ENCODE results near the gene USP27X.

Gene USP27X

DNA sequence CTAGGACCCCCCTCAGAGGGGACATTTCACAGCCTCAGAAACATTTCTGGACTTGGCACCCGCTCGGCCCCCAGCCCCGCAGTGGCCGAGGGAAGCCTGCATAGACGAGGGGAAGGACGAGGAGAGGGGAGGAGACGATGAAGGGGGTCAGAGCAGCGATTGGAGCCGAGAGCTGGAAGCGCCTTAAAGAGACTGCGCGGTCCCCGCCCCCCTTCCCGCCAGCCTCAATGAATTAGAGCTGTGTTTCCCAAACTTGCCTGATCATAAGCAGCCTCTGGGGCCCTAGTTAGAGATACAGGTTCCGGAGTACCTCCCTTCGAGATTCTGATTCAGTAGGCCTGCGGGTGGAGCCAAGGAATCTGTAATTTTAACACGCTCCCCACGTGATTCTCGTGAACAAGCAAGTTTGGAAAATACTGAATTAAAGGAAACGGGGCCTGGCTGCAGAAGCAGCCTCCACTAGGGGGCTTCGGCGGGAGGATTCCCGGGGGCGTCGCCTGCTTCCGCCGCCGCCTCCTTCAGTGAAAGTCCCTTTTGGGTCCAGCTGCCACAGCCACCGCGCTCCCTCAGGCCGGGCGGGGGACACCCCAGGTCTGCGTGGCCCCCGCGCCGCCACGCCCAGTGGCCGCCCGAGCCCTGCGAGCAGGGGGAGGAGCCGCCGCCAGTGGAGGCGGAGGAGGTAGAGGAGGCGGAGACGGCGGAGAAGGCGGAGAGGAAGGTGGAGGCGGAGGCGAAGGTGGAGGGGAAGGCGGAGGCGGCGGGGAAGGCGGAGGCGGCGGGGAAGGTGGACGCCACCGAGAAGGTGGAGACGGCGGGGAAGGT, at the start of gene USP27X:
Gene USP27X, plus strand, starts transcription at position 651 of the 822 bp plus-strand sequence. CDS start 824 bp downstream, outside the sequence.
- DNase-seq, result peak; percentile 78

DNA sequence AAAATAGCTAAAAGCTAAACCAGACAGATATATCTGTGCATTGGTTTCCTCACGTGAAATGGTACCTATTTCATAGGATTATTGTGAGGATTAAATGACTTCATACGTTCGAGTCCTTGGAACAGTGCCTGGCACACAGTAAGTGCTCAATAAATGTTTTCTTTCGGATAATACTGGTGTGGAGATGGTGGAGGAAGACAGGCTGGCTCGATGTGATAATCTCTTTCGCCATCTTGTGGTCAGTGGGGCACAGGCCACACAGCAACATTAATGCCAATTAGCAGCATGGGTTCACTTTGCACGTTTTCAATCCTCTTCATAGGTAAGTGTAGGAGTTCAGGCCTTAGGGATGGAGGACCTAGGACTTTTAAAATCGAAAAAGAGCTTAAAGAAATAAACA, 40.9 kb upstream of the USP27X start:
- DNase-seq, result peak; percentile 31

DNA sequence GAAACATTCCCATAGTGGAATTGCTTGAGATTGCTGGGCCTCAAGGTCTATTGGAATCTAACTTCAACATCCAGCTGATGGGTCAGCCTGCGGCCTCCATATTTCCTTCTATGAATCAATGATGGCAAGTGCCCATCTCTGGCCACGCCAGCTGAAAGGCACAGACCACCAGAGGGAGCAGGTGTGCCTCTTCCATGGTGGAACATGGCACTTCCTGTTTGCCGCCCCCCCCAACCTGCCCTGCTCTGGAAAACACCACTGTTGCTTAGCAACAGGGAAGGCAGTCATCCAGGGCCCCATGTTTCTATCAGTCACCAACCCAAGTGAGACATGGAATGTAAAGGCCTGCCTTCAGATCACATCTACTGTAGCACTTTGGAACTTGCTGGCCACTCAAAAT, 38.6 kb upstream of the USP27X start:
- peak; percentile 60 for DNase-seq

DNA sequence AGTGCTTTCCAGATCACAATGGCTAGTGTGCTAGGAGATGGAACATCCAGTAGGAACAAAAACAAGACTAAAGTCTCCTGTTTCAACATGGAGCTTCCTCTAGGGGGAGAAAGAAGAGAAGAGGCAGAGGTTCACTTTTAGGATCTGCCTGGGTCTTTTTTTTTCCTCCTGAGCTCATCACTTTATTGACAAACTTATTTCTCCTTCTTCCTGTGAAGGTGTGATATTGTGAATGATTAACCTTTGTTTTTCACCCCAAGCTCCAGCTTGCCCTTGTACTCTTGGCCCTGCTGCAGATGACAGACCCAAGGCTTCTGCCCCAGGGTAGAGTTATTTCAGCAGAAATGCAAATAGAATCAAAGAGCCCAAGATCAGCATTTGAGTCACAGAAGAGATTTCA, 36.7 kb upstream of the USP27X start:
- no peak for DNase-seq

DNA sequence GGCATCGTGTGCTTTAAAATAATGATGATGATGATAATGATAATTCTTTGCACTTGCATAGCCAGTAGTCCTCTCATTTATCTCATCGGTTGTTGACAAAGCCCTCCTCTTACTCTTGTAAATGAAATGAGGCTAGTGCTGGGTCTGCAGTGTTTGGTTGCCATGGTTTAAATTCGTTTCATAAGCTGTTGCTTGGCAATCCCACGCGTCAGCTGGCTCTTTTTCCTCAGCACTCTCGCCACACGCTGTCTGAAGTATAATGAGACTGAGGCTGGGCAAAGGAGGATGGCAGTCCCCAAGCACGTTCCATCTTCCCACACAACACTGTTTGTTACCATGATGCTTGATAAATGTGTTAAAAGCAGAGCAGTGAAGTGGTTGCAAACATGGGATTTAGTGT, 34.7 kb upstream of the USP27X start:
- DNase-seq, result no peak

DNA sequence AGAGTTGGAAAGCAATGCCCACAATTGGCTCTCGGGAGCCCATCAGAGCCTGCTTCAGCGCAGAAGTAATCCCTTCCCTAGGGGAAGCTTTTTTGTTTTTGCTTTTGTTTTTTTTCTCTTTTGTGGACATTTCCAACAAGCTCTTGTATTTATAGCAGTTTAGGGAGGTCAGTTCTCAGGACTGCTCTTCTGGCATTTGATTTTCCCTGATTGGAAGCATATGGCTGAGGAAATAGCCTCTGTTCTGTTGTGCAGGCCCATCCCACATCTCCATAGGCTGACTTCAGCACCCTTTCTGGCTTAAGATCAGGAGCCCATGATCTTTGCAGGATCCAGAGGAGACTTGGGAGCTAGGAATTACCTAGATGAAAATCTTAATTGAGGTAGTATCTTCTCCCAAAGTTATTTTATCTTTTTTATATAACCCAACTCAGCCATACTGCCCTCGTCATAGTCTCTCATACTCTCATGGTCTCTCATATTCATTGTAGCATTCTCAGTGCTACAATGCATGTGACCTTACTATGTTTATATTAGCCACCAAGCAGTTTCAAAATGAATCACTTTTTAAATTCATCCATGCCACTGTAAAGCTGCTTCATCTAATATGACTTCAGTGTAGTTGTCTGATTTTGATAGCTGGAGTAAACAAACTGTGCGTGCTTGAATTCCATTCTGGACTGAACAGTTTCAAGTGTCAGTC, 33.4 kb upstream of the USP27X start:
- DNase-seq, result no peak

DNA sequence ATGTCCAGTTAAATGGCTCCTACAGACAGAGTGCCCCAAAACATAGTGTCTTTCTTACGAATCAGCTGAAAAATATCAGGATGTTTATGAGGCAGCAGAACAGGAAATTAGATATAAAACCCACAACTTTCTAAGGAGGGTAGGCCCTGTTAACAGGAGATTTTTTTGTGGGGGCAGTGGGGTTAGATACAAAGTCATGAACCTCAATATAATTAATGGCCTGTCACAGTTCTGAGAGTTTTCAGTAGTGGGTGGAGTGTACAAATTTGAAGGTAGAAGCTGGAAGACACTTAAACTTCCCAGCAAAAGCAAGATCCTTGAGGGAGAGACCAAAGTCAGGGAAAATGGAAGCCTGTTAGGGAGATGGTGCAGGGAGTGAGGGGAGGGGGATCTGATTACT, 32.8 kb upstream of the USP27X start:
- DNase-seq, result no peak

DNA sequence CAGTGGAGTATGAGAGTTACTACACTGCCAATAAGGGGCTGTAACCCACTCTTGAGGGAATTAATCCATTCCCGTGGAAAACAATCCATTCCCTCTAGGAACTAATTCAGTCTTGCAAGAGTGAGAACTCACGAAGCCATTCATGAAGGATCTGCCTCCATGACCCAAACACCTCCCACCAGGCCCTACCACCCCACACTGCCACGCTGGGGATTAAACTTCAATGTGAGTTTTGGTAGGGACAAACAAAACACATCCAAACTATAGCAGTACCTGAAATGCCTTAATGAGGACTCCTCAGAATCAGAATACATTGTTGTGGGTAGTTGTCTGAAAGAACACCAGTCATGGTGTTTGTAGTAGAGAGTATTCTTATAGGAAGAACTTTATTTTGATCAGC, 31.0 kb upstream of the USP27X start:
- DNase-seq, result no peak

DNA sequence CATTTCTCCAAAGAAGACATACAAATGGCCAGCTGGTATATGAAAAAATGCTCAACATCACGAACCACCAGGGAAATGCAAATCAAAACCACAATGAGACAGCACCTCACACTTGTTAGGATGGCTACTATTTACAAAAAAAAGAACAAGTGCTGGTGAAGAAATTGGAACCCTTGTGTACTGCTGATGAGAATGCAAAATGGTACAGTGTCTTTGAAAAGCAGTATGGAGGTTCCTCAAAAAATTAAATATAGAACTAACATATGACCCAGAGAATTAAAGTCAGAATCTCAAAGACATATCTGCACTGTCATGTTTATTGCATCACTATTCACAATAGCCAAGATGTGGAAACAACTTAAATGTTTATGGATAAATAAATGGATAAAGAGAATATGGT, 29.3 kb upstream of the USP27X start:
- no peak for DNase-seq

DNA sequence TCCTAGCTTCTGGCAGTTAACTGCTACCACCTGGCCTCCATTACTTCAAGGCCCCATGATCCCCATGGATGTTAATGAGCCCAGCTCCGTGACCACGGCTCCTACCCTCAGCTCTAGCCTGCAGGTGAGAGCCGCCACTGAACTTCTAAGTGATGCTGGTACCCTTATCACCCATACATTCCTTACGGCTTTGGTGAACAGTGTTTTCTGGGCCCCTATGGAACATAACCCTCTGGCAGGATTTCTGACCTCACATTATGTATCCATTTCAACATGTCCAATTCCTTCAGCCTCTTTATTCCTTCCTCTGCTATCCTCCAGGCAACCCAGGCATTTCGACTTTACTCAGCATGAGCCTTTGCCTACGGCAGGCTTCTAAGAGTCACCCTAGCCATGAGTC, 25.6 kb upstream of the USP27X start:
- no peak for DNase-seq

DNA sequence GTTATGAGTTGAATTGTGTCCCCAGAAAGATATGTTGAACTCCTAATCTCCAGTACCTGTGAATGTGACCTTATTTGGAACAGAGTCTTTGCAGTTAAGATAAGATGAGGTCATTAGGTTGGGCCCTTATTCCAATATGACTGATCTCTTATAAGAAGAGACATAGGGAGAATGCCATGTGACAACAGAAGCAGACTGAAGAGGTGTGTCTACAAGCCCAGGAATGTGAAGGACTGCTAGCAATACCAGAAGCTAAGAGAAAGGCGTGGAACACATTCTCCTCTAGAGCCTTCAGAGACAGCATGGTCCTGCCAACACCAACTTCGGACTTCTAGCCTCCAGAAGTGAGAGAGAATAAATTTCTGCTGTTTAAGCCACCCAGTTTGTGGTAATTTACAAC, 22.5 kb upstream of the USP27X start:
- no peak for DNase-seq

DNA sequence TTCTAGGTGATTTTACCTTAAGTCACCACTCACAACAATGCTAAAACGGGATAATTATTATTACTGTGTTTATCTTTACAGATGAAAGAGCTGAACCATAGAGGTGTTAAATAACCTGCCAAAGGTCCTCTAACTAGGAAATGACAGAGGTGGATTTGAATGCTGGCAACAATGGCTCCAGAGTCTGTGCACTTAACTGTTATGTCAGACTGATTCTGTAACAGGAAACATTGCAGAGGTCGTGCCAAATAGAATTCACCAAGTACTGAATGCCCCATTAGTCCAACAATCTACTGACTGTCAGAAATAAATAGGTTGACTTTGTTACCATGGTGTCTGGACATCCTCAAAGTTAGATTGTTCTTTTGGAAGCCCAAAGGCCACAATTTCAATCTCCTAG, 20.9 kb upstream of the USP27X start:
- DNase-seq, result no peak

DNA sequence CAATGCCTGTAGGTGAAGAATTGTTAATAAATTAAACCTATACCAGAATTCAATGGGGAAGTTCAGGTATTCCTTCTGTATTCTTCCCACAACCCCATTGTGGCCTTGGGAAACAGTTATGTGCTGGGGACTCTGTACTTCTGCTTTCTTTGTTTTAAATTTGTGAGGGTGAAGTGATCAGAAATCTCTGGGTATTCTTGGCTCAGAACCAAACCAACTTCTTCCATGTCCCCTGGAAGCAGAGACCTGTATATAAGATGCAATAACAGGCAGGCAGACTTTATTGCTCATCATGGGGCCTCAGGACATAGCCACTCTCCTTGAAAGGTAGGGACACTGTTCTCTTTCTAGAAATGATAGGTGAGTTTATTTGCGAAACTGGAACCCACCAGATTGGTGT, 19.8 kb upstream of the USP27X start:
- no peak for DNase-seq

DNA sequence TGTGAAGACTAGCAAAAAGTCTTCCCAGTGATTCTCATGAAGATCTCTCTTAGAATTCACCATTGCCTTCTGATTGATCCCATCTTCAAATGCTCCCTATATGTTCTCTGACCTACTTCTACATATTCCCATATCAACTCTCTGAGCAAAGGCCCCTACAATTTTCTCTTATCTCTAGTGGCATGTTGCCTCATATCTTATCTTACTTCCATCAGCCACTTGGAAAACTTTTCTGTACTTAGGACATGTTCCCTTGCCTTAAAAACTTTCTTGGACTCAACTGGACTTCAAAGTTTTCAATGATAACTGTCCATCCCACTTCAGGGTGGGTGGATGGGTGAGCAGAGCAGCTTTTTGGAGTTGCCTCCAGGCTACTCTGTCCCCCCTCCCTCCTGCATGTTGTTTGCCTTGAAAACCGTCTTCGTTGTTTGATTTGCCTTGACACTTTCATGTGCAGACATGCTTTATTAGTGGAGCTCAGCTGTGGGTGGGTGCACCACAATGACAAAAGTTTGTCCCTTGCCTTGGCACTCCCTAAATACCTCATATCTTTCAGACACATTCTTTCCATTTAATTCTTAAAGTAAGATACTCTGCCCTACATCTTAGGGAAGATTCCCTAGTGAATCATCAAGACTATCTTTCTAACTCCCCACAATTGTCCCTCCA, 18.3 kb upstream of the USP27X start:
- no peak for DNase-seq

DNA sequence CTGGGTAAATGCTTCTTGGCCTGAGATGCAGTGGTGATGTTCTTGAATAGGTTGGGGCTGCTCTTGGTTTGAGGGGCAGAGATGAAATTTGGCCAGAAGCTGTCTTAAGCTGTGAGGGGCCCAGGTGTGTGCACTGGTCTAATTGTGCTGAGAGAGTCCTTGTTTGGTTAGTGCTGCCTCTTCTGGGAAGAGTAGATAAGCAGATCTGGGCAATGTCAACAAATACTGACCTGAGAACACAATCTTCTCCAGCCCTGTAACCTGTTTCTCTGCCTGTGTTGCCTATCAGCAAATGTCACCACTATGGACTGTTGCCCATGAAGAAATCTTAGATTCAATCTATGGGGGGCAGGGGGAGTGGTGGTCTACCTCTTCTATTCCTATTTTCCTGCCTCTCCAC, 17.2 kb upstream of the USP27X start:
- DNase-seq, result no peak

DNA sequence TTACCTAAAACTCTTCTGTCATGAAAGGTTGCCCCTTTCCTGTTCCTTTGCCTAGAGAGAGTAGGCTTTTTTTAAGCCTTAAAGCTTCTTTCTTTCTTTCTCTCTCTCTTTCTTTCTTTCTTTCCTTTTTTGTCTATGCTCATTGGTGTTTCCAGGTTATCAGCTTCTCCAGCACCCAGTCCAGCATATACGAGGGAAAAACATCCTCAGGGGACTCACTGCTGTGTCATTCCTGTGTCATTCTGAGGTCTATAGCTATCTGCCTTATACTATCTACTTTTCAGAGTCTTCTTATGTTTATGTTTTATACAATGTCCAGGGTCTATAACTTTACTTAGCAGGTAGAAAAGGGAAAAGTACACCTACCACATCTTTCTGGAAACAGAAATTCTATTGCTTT, 10.5 kb upstream of the USP27X start:
- DNase-seq, result no peak

DNA sequence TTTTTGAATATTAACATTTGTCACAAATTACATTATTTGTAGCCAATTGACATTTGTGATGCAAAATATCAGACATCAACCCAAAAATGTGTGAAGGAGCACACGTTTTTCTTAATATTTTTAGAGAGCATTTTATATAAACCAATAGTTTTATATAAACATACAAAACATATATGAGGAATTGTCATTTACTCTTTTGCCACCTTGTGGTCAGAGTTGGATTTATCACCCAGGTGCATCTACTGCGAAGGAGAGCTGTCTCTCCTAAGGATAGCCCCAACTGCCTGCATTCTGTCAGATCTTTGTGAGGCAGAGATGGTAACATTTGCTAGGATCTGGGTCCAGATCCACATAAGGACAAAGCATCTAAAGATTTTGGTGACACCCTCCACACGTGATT, 2.5 kb upstream of the USP27X start:
- DNase-seq, result peak; percentile 48

DNA sequence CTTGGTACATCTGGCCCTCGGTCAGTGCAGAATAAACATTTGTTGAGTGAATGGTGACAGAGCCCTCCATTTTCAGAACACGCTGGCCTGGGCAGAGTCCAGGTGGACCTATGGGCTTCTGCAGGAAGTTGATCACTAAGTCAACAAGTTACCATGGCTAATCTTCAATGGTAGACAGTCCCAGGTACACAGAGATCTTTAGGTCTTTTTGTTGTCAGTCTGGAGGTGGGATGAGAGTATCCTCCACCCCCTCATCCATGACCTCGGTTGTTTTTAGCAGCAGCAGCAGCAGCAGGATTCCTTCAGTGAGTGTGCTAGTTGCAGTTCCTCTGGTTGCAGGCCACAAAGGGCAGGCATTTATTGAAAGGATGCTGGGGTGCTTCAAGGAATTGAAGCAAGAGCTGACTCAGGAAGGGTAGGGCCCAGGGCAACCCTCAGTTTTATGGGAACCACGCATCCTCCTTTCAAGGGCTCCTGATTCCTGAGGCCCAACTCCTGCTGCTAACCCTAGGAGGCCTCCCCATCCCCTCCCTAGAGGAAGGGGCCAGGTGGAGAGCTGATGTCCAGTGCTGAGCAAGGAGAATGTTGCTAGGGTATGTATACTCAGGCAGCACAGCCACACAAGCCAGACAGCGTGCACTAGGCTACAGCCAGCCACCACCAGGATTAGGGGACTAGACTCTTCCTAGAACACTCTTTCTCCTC, 1.7 kb upstream of the USP27X start:
- no peak for DNase-seq

DNA sequence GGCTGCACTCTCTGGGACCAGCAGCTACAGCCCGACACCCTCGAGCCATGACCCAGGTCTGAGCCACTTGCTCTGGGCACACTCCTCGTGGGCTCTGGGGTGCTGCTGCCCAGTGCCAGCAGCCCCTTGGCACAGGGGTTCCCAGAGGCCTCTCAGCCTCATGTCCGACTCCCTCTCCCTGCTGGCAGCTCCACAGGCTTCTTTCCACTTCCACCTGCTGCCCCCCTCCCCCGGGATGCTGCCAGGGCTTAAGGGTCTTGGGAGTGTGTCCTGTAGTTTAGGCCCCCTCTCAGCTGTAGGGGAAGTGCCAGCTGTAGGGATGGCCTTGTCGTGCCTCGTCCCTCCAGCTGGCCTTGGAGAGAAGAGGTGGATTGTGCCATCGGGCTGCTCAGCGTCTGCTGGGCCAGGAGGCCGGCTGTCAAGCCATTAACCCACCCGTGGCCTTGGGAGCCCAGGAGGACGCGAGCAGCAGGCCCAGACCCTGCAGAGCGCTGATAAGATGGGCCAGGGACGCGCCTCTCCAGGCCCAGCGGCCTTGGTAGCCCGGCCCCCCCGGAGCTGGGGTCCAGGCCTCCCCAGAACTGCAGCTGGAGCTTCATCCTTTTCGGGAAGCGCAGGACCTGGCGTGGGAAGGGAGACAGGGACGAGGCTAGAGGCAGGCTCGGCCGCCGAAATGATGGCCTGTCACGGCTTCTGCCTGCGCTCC, 1.0 kb upstream of the USP27X start:
- DNase-seq, result peak; percentile 3

DNA sequence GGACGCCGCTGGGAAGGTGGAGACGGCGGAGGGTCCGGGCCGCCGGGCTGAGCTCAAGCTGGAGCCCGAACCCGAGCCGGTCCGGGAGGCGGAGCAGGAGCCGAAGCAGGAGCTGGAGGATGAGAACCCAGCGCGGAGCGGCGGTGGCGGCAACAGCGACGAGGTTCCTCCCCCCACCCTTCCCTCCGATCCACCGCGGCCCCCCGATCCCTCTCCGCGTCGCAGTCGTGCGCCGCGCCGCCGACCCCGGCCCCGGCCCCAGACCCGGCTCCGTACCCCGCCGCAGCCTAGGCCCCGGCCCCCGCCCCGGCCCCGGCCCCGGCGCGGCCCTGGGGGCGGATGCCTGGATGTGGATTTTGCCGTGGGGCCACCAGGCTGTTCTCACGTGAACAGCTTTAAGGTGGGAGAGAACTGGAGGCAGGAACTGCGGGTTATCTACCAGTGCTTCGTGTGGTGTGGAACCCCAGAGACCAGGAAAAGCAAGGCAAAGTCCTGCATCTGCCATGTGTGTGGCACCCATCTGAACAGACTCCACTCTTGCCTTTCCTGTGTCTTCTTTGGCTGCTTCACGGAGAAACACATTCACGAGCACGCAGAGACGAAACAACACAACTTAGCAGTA, 483 bp downstream of the USP27X start:
- DNase-seq, result peak; percentile 5

DNA sequence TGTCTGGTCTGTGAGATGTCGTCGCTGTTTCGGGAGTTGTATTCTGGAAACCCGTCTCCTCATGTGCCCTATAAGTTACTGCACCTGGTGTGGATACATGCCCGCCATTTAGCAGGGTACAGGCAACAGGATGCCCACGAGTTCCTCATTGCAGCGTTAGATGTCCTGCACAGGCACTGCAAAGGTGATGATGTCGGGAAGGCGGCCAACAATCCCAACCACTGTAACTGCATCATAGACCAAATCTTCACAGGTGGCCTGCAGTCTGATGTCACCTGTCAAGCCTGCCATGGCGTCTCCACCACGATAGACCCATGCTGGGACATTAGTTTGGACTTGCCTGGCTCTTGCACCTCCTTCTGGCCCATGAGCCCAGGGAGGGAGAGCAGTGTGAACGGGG, 1.4 kb downstream of the USP27X start:
- DNase-seq, result no peak

DNA sequence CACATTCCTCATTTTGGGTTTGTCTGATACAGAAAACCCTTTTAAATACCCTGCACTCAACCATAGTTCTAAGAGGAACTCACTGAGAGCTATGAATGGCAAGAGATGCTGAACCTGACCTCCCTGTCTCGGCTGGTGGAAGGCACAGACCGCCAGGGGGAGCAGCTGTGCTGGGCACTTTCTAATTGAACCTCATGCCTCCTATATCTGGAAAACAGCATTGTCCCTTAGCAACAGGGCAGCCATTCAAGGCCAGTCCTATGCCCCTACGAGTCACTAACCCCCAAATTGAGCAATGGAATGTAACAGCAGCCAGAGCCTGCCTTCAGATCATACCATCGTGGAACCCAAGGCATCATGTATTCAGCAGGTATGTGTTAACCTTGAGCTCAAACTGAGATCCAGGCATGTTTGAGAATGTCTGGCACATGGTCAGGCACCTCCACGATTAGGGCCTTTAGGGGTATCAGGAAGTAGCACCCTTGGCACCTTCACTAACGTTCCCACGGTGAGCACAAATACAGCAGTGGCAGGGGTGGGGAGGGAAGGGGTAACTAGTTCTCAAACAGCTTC, 5.1 kb downstream of the USP27X start:
- DNase-seq, result peak; percentile 72
